GM23338 (cell line): ENCODE results near the gene GALNT6. TPM values are rescaled to one million over a fixed set of nuclear protein-coding genes. Genes with fewer than 3 reads are reported as not detected.

Experiments used
- ATAC-seq: fragments of 200-7000 bp; cut with Tn5 transposase; 3 replicates; pipeline ENCODE4 v1.9.1; 2020
- DNase-seq: peaks from one replicate; pipeline ENCODE4 v3.0.0-alpha.2; 2015; ENCODE audit warnings: low spot score
- H2AFZ ChIP-seq: fragments of 200-600 bp; sonication (generic); 2 replicates; pipeline ENCODE4 v1.8.0; 2016; ENCODE audit warnings: antibody characterized with exemption, mild to moderate bottlenecking, moderate library complexity
- H3F3A ChIP-seq: fragments of 200-600 bp; sonication (generic); replicated peaks from 2 replicates; pipeline ENCODE4 v1.8.0; 2017; ENCODE audit warnings: antibody characterized with exemption, mixed run types, low read depth
- H3K27ac ChIP-seq: fragments of 200-600 bp; sonication (generic); 2 replicates; pipeline ENCODE4 v1.6.1; 2016; ENCODE audit warnings: low read depth
- H3K27me3 ChIP-seq: fragments of 200-600 bp; sonication (generic); 2 replicates; pipeline ENCODE4 v1.8.0; 2016; ENCODE audit warnings: mild to moderate bottlenecking, mixed run types, moderate library complexity; ENCODE audit not compliant: insufficient read depth
- H3K36me3 ChIP-seq: fragments of 200-600 bp; sonication (generic); 2 replicates; pipeline ENCODE4 v1.8.0; 2016; ENCODE audit warnings: mild to moderate bottlenecking; ENCODE audit not compliant: insufficient read depth
- H3K4me1 ChIP-seq: fragments of 200-600 bp; sonication (generic); 2 replicates; pipeline ENCODE4 v1.8.0; 2016; ENCODE audit warnings: mild to moderate bottlenecking, moderate library complexity; ENCODE audit not compliant: insufficient read depth
- H3K4me2 ChIP-seq: fragments of 200-600 bp; sonication (generic); 2 replicates; pipeline ENCODE4 v1.7.1; 2017; ENCODE audit warnings: mixed run types
- H3K4me3 ChIP-seq: fragments of 200-600 bp; sonication (generic); 2 replicates; pipeline ENCODE4 v1.6.1; 2016; ENCODE audit warnings: mixed run types
- H3K79me2 ChIP-seq: fragments of 200-600 bp; sonication (generic); replicated peaks from 2 replicates; pipeline ENCODE4 v1.8.0; 2017; ENCODE audit warnings: mild to moderate bottlenecking; ENCODE audit not compliant: insufficient read depth
- H3K9me2 ChIP-seq: fragments of 200-600 bp; sonication (generic); 2 replicates; pipeline ENCODE4 v1.8.0; 2017; ENCODE audit not compliant: insufficient read depth
- H4K20me1 ChIP-seq: fragments of 200-600 bp; sonication (generic); replicated peaks from 2 replicates; pipeline ENCODE4 v1.8.0; 2017; ENCODE audit warnings: mild to moderate bottlenecking; ENCODE audit not compliant: insufficient read depth
- H3K27ac Mint-ChIP-seq: 2 replicates; pipeline ENCODE4 v1.8.0; 2020; ENCODE audit warnings: inconsistent platforms, mild to moderate bottlenecking, moderate library complexity, mixed read lengths
- H3K27me3 Mint-ChIP-seq: 3 replicates; pipeline ENCODE4 v1.8.0; 2022; ENCODE audit warnings: low read depth, mild to moderate bottlenecking, moderate library complexity, mixed read lengths, inconsistent platforms; ENCODE audit not compliant: insufficient read depth, poor library complexity
- H3K36me3 Mint-ChIP-seq: 3 replicates; pipeline ENCODE4 v1.8.0; 2021; ENCODE audit warnings: low read depth, mild to moderate bottlenecking, inconsistent platforms, moderate library complexity, mixed read lengths
- H3K4me1 Mint-ChIP-seq: 3 replicates; pipeline ENCODE4 v1.8.0; 2020; ENCODE audit warnings: mild to moderate bottlenecking, inconsistent platforms, mixed read lengths
- H3K4me3 Mint-ChIP-seq: 3 replicates; pipeline ENCODE4 v1.8.0; 2021; ENCODE audit warnings: moderate library complexity, mild to moderate bottlenecking, inconsistent platforms, mixed read lengths
- H3K9me3 Mint-ChIP-seq: 3 replicates; pipeline ENCODE4 v1.8.0; 2020; ENCODE audit warnings: moderate library complexity, mild to moderate bottlenecking, inconsistent platforms, mixed read lengths
- CREB1 ChIP-seq: fragments of 250-450 bp; sonication (Bioruptor Pico); IDR thresholded peaks from 2 replicates; pipeline ENCODE4 v1.5.0; 2020; ENCODE audit warnings: low read depth, mild to moderate bottlenecking, moderate library complexity
- CTCF ChIP-seq, 2 experiments: fragments of 200-600 bp in 1 of 2; sonication (generic) in 1 of 2; conservative IDR thresholded peaks; 2 replicates each; pipeline versions ENCODE4 v1.5.1 to v1.6.1; 2016 to 2017; ENCODE audit warnings: antibody characterized with exemption in 2 of 2, low read depth in 2 of 2, mild to moderate bottlenecking in 2 of 2, moderate library complexity in 1 of 2
- ETS1 ChIP-seq: IDR thresholded peaks from 2 replicates; pipeline ENCODE4 v1.6.1; 2016; ENCODE audit warnings: antibody characterized with exemption
- EZH2 ChIP-seq: fragments of 200-600 bp; sonication (generic); IDR thresholded peaks from one replicate; pipeline ENCODE4 v1.8.0; 2017; ENCODE audit warnings: antibody characterized with exemption, mild to moderate bottlenecking, low read depth; ENCODE audit not compliant: unreplicated experiment
- JUNB ChIP-seq: IDR thresholded peaks from one replicate; pipeline ENCODE4 v1.6.1; 2016; ENCODE audit warnings: antibody characterized with exemption; ENCODE audit not compliant: unreplicated experiment
- NANOG ChIP-seq: IDR thresholded peaks from 2 replicates; pipeline ENCODE4 v1.6.1; 2016; ENCODE audit warnings: antibody characterized with exemption, borderline replicate concordance
- POLR2AphosphoS5 ChIP-seq: IDR thresholded peaks from 2 replicates; pipeline ENCODE4 v1.6.1; 2016; ENCODE audit warnings: antibody characterized with exemption, low read depth
- REST ChIP-seq: IDR thresholded peaks from one replicate; pipeline ENCODE4 v1.6.1; 2018; ENCODE audit warnings: antibody characterized with exemption; ENCODE audit not compliant: unreplicated experiment
- STAT1 ChIP-seq: IDR thresholded peaks from one replicate; pipeline ENCODE4 v1.6.1; 2016; ENCODE audit warnings: antibody characterized with exemption; ENCODE audit not compliant: unreplicated experiment
- ZNF114 ChIP-seq: fragments of 250-450 bp; sonication (Bioruptor Pico); IDR thresholded peaks from 2 replicates; pipeline ENCODE4 v1.5.0; 2020; ENCODE audit warnings: mild to moderate bottlenecking, moderate library complexity
- ZNF331 ChIP-seq: fragments of 250-450 bp; sonication (Bioruptor Pico); IDR thresholded peaks from 2 replicates; pipeline ENCODE4 v1.5.0; 2020; ENCODE audit warnings: low read depth, mild to moderate bottlenecking, moderate library complexity
- ZNF462 ChIP-seq: fragments of 250-450 bp; sonication (Bioruptor Pico); IDR thresholded peaks from 2 replicates; pipeline ENCODE4 v1.5.0; 2020; ENCODE audit warnings: mild to moderate bottlenecking, moderate library complexity
- polyA plus RNA-seq: library from polyadenylated mRNA; unstranded; fragments of >200 nt; fragmentation: Nextera tagmentation; extraction: Ambion mirVana; gene quantifications from 2 replicates; pipeline ENCODE4 v1.2.1, GENCODE V29; 2016
- total RNA-seq: library from RNA; depleted of rRNA; stranded (reverse); fragments of >200 nt; shearing (Covaris generic); gene quantifications from 2 replicates; pipeline ENCODE4 v1.2.3, GENCODE V29; 2014

Gene GALNT6
- total and polyA plus RNA-seq, 2 experiments from 2014 or later, result 8.1 to 18.6 TPM

GRCh38 chr12:51403159-51403558 lies 12.0 kb upstream of the GALNT6 start (continued):
- no peak for TF ChIP-seq CTCF (conservative IDR thresholded peaks at IDR 0.05; ENCODE audit: low read depth in 2 of 2)
- no peak for TF ChIP-seq JUNB

- Mint-ChIP-seq H3K4me3 (no peak overlapping the region), H3K27me3 (peaks cover 2% of the 10 kb centered on the region), H3K27ac (no peak overlapping the region), H3K36me3 (no peaks in the 10 kb centered on the region), H3K4me1 (peaks cover 3% of the 10 kb centered on the region; the same call in 1 of the 3 replicates), H3K9me3 (no peaks in the 10 kb centered on the region)
- DNase-seq (no peak), ATAC-seq (no peak)
- H4K20me1 ChIP-seq, result no peaks in the 10 kb centered on the region
- H3K4me1 ChIP-seq, result no peaks in the 10 kb centered on the region
- H3K9me2 ChIP-seq, result no peaks in the 10 kb centered on the region
- H3K27ac ChIP-seq, result no peak overlapping the region
- H3K27me3 ChIP-seq, result no peaks in the 10 kb centered on the region
- no peaks in the 10 kb centered on the region for H3F3A ChIP-seq
- H2AFZ ChIP-seq, result no peak overlapping the region
- no peaks in the 10 kb centered on the region for H3K79me2 ChIP-seq
- no peak overlapping the region for H3K4me3 ChIP-seq
- H3K4me2 ChIP-seq, result no peak overlapping the region
- no peaks in the 10 kb centered on the region for H3K36me3 ChIP-seq
- TF ChIP-seq ZNF462 (CRISPR knock-in tag) (no peak), JUNB (no peak), POLR2AphosphoS5 (no peak), EZH2 (no peak), ZNF331 (CRISPR knock-in tag) (no peak), STAT1 (no peak), CREB1 (CRISPR knock-in tag) (no peak), REST (no peak), ETS1 (no peak), ZNF114 (CRISPR knock-in tag) (no peak), NANOG (no peak)
Observed at GRCh38 chr12:51401900-51402299, 10.7 kb upstream of the GALNT6 start.
